ENCODE data around the gene PPOX.

GRCh38 chr1:161190962-161191521 is 24.8 kb downstream of the PPOX start:
- no peak for TF ChIP-seq POLR2A (IDR thresholded peaks at IDR 0.05; ENCODE audit: low read depth)
- TF ChIP-seq EP300 (IDR thresholded peaks at IDR 0.05): no peak
- TF ChIP-seq CTCF (IDR thresholded peaks at IDR 0.05): no peak
- TF ChIP-seq POLR2AphosphoS5 (IDR thresholded peaks at IDR 0.05): no peak
